ENCODE measurements around the gene PHACTR4.

GRCh38 chr1:28458237-28459228 lies 89.0 kb downstream of the PHACTR4 start:
- TF ChIP-seq CTCF (conservative IDR thresholded peaks at IDR 0.05; ENCODE audit: low read depth, low read length) (no peak), EZH2phosphoT487 (IDR thresholded peaks at IDR 0.05; ENCODE audit: borderline replicate concordance, low read length) (no peak), EZH2 (IDR thresholded peaks at IDR 0.05; ENCODE audit: low read length, unreplicated experiment) (no peak)
